ENCODE results near the gene ARHGEF26. TPM values are rescaled to one million over a fixed set of nuclear protein-coding genes. Genes with fewer than 3 reads are reported as not detected.

ARHGEF26 gene
- total RNA-seq, 1 experiment from 2014 or later, result 13.7 TPM

- DNase-seq, result no peak
- no peak overlapping the region for H3K4ac ChIP-seq (ENCODE audit: low read depth, low read length)
- no peak overlapping the region for H3K14ac ChIP-seq (ENCODE audit: insufficient read depth, low read length)
- H3K79me1 ChIP-seq (ENCODE audit: insufficient read depth, low read depth, low read length, poor library complexity, severe bottlenecking), result no peaks in the 10 kb centered on the region
- H3K9me3 ChIP-seq (ENCODE audit: control insufficient read depth, low read depth, low read length), result no peaks in the 10 kb centered on the region
- no peak overlapping the region for H3K18ac ChIP-seq (ENCODE audit: insufficient read length, low read depth, low read length)
- H2BK20ac ChIP-seq (ENCODE audit: low read depth, low read length, poor library complexity, severe bottlenecking), result no peak overlapping the region
- H2BK15ac ChIP-seq (ENCODE audit: low read depth, low read length), result no peak overlapping the region
- no peak overlapping the region for H4K5ac ChIP-seq (ENCODE audit: insufficient read length, low read depth, low read length)
- Mint-ChIP-seq H3K4me3 (no peak overlapping the region), H3K27me3 (ENCODE audit: low read depth) (peaks cover 20% of the 10 kb centered on the region), H3K9me3 (no peaks in the 10 kb centered on the region), H3K4me1 (peaks cover 30 to 34% of the 10 kb centered on the region in 2 experiments), H3K36me3 (ENCODE audit: insufficient read depth in 1 of 3, low read depth in 3 of 3) (peaks cover 13 to 28% (median 26%) of the 10 kb centered on the region in 3 experiments; a peak in 6 of 7 replicates), H3K27ac (no peak overlapping the region)
- H2AK5ac ChIP-seq (ENCODE audit: insufficient read length, low read length), result no peak overlapping the region
- no peaks in the 10 kb centered on the region for H4K20me1 ChIP-seq (ENCODE audit: control insufficient read depth, insufficient read depth, insufficient read length)
- H3K27me3 ChIP-seq (ENCODE audit: insufficient read depth, low read length), result peaks cover 6% of the 10 kb centered on the region; the same call in 1 of the 2 replicates
- H3K9ac ChIP-seq (ENCODE audit: extremely low read depth, insufficient read length, low read length), result no peak overlapping the region
- no peak overlapping the region for H4K91ac ChIP-seq (ENCODE audit: insufficient read length, low read depth, low read length)
- H3K4me1 ChIP-seq (ENCODE audit: insufficient read depth, low read length), result peaks cover 4% of the 10 kb centered on the region; the same call in 1 of the 2 replicates
- no peak overlapping the region for H3K27ac ChIP-seq (ENCODE audit: insufficient read length, low read depth, low read length)
- H2BK120ac ChIP-seq (ENCODE audit: low read depth, low read length, poor library complexity, severe bottlenecking), result no peak overlapping the region
- no peak overlapping the region for H3K4me2 ChIP-seq (ENCODE audit: insufficient read depth, insufficient read length, low read length)
- no peak overlapping the region for H3T11ph ChIP-seq (ENCODE audit: low read length)
- no peak overlapping the region for H4K8ac ChIP-seq (replicated peaks; ENCODE audit: insufficient read length, low read depth, low read length)
- WGBS (ENCODE audit: extremely low coverage, insufficient read length, low lambda C conversion rate), result no CpG with 5 or more reads among the region's 2 CpGs
- no peak overlapping the region for H2BK5ac ChIP-seq (ENCODE audit: insufficient read length, low read length)
- H3K56ac ChIP-seq (ENCODE audit: insufficient read length, low read depth, low read length), result no peak overlapping the region
- H2AFZ ChIP-seq (ENCODE audit: low read length), result no peak overlapping the region
- peaks cover 14% of the 10 kb centered on the region for H3K23me2 ChIP-seq (ENCODE audit: insufficient read length, low read depth, low read length, poor library complexity, severe bottlenecking)
- TF ChIP-seq, protein P1, sequence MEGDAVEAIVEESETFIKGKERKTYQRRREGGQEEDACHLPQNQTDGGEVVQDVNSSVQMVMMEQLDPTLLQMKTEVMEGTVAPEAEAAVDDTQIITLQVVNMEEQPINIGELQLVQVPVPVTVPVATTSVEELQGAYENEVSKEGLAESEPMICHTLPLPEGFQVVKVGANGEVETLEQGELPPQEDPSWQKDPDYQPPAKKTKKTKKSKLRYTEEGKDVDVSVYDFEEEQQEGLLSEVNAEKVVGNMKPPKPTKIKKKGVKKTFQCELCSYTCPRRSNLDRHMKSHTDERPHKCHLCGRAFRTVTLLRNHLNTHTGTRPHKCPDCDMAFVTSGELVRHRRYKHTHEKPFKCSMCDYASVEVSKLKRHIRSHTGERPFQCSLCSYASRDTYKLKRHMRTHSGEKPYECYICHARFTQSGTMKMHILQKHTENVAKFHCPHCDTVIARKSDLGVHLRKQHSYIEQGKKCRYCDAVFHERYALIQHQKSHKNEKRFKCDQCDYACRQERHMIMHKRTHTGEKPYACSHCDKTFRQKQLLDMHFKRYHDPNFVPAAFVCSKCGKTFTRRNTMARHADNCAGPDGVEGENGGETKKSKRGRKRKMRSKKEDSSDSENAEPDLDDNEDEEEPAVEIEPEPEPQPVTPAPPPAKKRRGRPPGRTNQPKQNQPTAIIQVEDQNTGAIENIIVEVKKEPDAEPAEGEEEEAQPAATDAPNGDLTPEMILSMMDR (conservative IDR thresholded peaks at IDR 0.05), result no peak
- no peaks in the 10 kb centered on the region; the same call in 1 of the 2 replicates for H3K79me2 ChIP-seq (ENCODE audit: insufficient read depth, low read length)
- no peak overlapping the region for H2BK12ac ChIP-seq (ENCODE audit: insufficient read length, low read depth, low read length)
- no peak overlapping the region for H3K23ac ChIP-seq (ENCODE audit: insufficient read length, low read depth, low read length)
Observed at GRCh38 chr3:154126651-154127050, 5.5 kb downstream of the ARHGEF26 start.

All from H9 (cell line).